CD4-positive, alpha-beta T cell (primary cell): ENCODE measurements around the gene CCDC85A. TPM values are rescaled to one million over a fixed set of nuclear protein-coding genes. Genes with fewer than 3 reads are reported as not detected.

ENCODE experiments used
- ATAC-seq: fragments of 200-7000 bp; cut with Tn5 transposase; one replicate; pipeline ENCODE4 v1.10.0; 2022; ENCODE audit warnings: mild to moderate bottlenecking; ENCODE audit not compliant: poor library complexity
- CTCF ChIA-PET: fragments of 350-600 bp; sonication (Branson Sonifier 250); formaldehyde crosslinking; loops from one replicate; lab custom pipeline; 2021; ENCODE audit warnings: antibody characterized with exemption, inconsistent platforms; lab: Charles Lee
- POLR2A ChIA-PET: fragments of 350-600 bp; sonication (Branson Sonifier 250); formaldehyde crosslinking; loops from one replicate; lab custom pipeline; 2021; ENCODE audit warnings: antibody characterized with exemption, inconsistent platforms; lab: Charles Lee
- DNase-seq, 14 experiments: peaks; one replicate each; pipeline ENCODE4 v3.0.0-alpha.2; 2013 to 2020; ENCODE audit warnings: mixed read lengths in 2 of 14
- H3K27ac ChIP-seq, 2 donors: one replicate each; pipeline versions ENCODE4 v1.5.1 to v1.7.0; 2013; ENCODE audit warnings: low read length in 2 of 2, low read depth in 1 of 2, mild to moderate bottlenecking in 1 of 2
- H3K27me3 ChIP-seq, 2 experiments: 1 replicate in 1 of 2; 2 replicates in 1 of 2; pipeline versions ENCODE4 v1.6.1 to v1.7.0; 2013; ENCODE audit warnings: low read length in 2 of 2, control low read depth in 1 of 2, mild to moderate bottlenecking in 1 of 2, moderate library complexity in 1 of 2; ENCODE audit not compliant: insufficient read depth in 2 of 2, control insufficient read depth in 1 of 2
- H3K36me3 ChIP-seq: one replicate; pipeline ENCODE4 v1.6.1; 2013; ENCODE audit warnings: low read length, control low read depth; ENCODE audit not compliant: insufficient read depth
- H3K4me1 ChIP-seq: one replicate; pipeline ENCODE4 v1.6.1; 2013; ENCODE audit warnings: low read length, control low read depth; ENCODE audit not compliant: insufficient read depth
- H3K4me3 ChIP-seq: one replicate; pipeline ENCODE4 v1.5.1; 2013; ENCODE audit warnings: mild to moderate bottlenecking, low read length, moderate library complexity
- H3K9me3 ChIP-seq, 2 experiments: 1 replicate in 1 of 2; 2 replicates in 1 of 2; pipeline versions ENCODE4 v1.6.1 to v1.7.0; 2013; ENCODE audit warnings: low read length in 2 of 2, mild to moderate bottlenecking in 2 of 2, control low read depth in 1 of 2, moderate library complexity in 1 of 2; ENCODE audit not compliant: control insufficient read depth in 1 of 2, insufficient read depth in 1 of 2
- H3K27ac Mint-ChIP-seq: one replicate; pipeline ENCODE4 v1.8.0; 2020; ENCODE audit warnings: mixed read lengths
- H3K27me3 Mint-ChIP-seq: one replicate; pipeline ENCODE4 v1.8.0; 2021; ENCODE audit warnings: mixed read lengths
- H3K36me3 Mint-ChIP-seq: one replicate; pipeline ENCODE4 v1.8.0; 2021; ENCODE audit warnings: low read depth, mixed read lengths
- H3K4me1 Mint-ChIP-seq: one replicate; pipeline ENCODE4 v1.8.0; 2021; ENCODE audit warnings: low read depth, mixed read lengths
- H3K4me3 Mint-ChIP-seq: one replicate; pipeline ENCODE4 v1.8.0; 2020; ENCODE audit warnings: mild to moderate bottlenecking, mixed read lengths
- H3K9me3 Mint-ChIP-seq: one replicate; pipeline ENCODE4 v1.8.0; 2020; ENCODE audit warnings: mixed read lengths
- CTCF ChIP-seq: fragments of 200-600 bp; IDR thresholded peaks from one replicate; pipeline ENCODE4 v1.8.0; 2022; ENCODE audit warnings: antibody characterized with exemption, mild to moderate bottlenecking
- intact Hi-C, 2 experiments: fragments of 100-400 bp; cut with DNase I in 1 of 2; cut with micrococcal nuclease in 1 of 2; formaldehyde crosslinking; loops; one replicate each; pipeline versions ENCODE4 v1.15.1 to v1.9.0; 2023 to 2025; cut with DNase I, micrococcal nuclease
- total RNA-seq, 174 experiments: library from RNA in 2 of 174; stranded (reverse) in 2 of 174; gene quantifications; one replicate each; pipeline ENCODE4 v1.2.3 and lab custom pipeline; 2021 to 2026

The CCDC85A gene
- total RNA-seq, 2 experiments from 2014 or later: not detected

- intact Hi-C loops: no loop called here
- no peaks in the 10 kb centered on the region for H3K27me3 ChIP-seq
- no peaks in the 10 kb centered on the region for H3K4me1 ChIP-seq
- ChIA-PET CTCF (no interaction called here), POLR2A (no interaction called here)
- Mint-ChIP-seq H3K27me3 (no peaks in the 10 kb centered on the region), H3K9me3 (peaks cover 5% of the 10 kb centered on the region), H3K4me1 (no peaks in the 10 kb centered on the region), H3K27ac (no peak overlapping the region), H3K36me3 (no peaks in the 10 kb centered on the region), H3K4me3 (no peak overlapping the region)
- TF ChIP-seq CTCF: no peak
- no peak overlapping the region for H3K4me3 ChIP-seq
- H3K36me3 ChIP-seq: no peaks in the 10 kb centered on the region
- H3K9me3 ChIP-seq: no peaks in the 10 kb centered on the region
- ATAC-seq: no peak
- H3K27ac ChIP-seq: no peak overlapping the region
- DNase-seq: no peak
Observed at GRCh38 chr2:56380861-56381260, 197.1 kb downstream of the CCDC85A start.

DNA sequence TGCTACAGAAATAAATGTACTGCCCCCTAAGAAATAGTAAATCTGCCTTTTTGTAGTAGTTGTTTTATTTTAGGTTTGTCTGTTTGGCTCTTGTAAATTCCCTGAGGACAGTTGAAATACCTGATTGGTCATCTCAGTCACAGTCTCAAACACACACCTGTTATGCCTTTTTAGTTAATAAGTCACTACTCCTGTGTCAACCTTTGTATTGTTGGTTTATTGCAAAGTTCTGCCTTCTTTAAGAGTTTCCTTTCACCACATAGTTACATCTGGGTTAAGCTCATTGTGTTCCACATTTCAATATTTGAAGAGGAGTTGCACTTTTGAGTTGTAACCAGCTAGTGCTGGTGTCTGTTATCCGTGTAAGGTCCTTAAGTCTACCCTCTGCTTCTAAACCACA lies 198.7 kb downstream of the CCDC85A start:
- Histone ChIP-seq H3K36me3 (no peaks in the 10 kb centered on the region), H3K27me3 (no peaks in the 10 kb centered on the region), H3K27ac (no peak overlapping the region), H3K9me3 (no peaks in the 10 kb centered on the region), H3K4me1 (no peaks in the 10 kb centered on the region), H3K4me3 (no peak overlapping the region)
- H3K27me3 Mint-ChIP-seq: no peaks in the 10 kb centered on the region
- no peak for DNase-seq
- POLR2A ChIA-PET: no interaction called here
- CTCF ChIA-PET: no interaction called here
- no peak for TF ChIP-seq CTCF
- no peak overlapping the region for H3K4me3 Mint-ChIP-seq
- peaks cover 5% of the 10 kb centered on the region for H3K9me3 Mint-ChIP-seq
- H3K27ac Mint-ChIP-seq: no peak overlapping the region
- no peaks in the 10 kb centered on the region for H3K36me3 Mint-ChIP-seq
- intact Hi-C loops: no loop called here
- no peaks in the 10 kb centered on the region for H3K4me1 Mint-ChIP-seq
- no peak for ATAC-seq

DNA sequence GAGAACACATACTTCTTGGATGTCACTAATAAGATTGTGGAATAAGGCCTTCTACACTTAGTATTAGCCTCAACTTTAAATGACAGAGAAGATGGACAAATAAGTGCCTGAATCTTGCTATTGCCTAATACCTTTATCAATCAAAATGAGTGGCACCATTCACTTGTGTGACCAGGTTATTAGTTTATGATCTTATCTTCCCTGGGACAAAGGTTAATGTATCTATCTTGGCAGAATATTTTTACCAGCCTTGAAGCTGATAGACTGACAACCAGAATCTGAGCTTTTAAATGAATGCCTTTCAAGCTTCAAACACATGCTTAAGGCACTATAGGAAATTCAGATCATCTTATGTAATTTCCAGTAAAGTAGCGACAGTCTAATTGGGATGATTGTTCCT lies 202.9 kb downstream of the CCDC85A start:
- no peak for TF ChIP-seq CTCF
- peaks cover 4% of the 10 kb centered on the region for H3K9me3 Mint-ChIP-seq
- Histone ChIP-seq H3K36me3 (no peaks in the 10 kb centered on the region), H3K27me3 (no peaks in the 10 kb centered on the region), H3K4me1 (no peaks in the 10 kb centered on the region), H3K27ac (no peak overlapping the region), H3K9me3 (no peaks in the 10 kb centered on the region), H3K4me3 (no peak overlapping the region)
- intact Hi-C loops: no loop called here
- ChIA-PET CTCF (interaction anchor here (1.2 kb wide), 1 partner anchor 23 kb away, joined by 3 read pairs; no protein-coding TSS in a partner anchor), POLR2A (no interaction called here)
- no peak for DNase-seq
- no peak overlapping the region for H3K27ac Mint-ChIP-seq
- no peak overlapping the region for H3K4me3 Mint-ChIP-seq
- no peak for ATAC-seq
- no peaks in the 10 kb centered on the region for H3K36me3 Mint-ChIP-seq
- H3K27me3 Mint-ChIP-seq: no peaks in the 10 kb centered on the region
- no peaks in the 10 kb centered on the region for H3K4me1 Mint-ChIP-seq
